GM18858 (cell line): ENCODE results near the gene P2RY8.
A peak's percentile ranks its signal among the peaks of the same experiment; 100 is the strongest.
"Not testable (repeated sequence)": the region's sequence is repeated elsewhere in the genome, so short reads cannot be mapped to it uniquely, and the experiment has no call there.

Experiments
- ATAC-seq: cut with Tn5 transposase; IDR thresholded peaks from one replicate; pipeline ENCODE4 v1.9.1; 2021; ENCODE audit not compliant: unreplicated experiment

Gene P2RY8

DNA sequence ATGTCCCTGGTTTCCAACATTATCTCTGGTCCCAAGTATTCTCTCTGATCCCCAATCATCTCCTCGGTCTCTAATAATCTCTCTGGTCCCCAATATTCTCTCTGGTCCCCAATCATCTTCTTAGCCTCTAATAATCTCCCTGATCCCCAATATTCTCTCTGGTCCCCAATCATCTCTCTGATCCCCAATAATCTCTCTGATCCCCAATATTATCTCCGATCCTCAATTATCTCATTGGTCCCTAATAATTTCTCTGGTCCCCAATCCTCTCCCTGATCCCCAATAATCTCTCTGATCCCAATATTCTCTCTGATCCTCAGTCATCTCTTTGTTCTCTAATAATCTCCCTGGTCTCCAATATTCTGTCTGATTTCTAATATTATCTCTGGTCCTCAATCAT lies 16.6 kb downstream of the P2RY8 start:
- ATAC-seq: no peak

DNA sequence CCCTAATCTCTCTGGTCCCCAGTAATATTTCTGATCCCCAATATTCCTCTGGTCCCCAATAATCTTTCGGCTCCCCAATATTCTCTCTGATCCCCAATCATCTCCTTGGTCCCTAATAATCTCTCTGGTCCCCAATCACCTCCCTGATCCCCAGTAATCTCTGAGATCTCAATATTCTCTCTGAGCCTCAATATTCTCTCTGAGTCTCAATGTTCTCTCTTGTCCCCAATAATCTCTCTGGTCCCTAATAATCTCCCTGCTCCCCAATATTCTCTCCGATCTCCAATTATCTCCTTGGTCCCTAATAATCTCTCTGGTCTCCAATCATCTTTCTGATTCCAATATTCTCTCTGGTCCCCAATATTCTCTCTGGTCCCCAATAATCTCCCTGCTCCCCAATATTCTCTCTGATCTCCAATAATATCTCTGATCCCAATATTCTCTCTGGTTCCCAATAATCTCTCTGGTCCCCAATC lies 17.9 kb downstream of the P2RY8 start:
- no peak for ATAC-seq

DNA sequence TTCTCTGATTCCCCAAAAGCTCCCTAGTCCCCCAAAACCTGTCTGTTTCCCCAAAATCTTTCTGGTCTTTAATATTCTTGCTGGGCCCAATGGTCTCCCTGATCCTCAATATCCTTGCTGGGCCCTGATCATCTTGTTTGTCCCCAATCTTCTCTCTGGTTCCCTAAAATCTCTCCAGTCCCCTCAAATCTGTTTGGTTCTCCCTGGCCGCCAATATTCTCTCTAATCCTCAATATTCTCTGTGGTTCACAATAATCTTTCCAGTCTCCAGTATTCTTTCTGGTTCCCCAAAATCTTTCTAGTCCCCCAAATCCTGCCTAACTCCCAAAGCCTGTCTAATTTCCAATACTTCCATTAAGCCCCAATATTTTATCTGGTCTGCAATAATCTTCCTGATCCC lies 18.5 kb downstream of the P2RY8 start:
- no peak for ATAC-seq

DNA sequence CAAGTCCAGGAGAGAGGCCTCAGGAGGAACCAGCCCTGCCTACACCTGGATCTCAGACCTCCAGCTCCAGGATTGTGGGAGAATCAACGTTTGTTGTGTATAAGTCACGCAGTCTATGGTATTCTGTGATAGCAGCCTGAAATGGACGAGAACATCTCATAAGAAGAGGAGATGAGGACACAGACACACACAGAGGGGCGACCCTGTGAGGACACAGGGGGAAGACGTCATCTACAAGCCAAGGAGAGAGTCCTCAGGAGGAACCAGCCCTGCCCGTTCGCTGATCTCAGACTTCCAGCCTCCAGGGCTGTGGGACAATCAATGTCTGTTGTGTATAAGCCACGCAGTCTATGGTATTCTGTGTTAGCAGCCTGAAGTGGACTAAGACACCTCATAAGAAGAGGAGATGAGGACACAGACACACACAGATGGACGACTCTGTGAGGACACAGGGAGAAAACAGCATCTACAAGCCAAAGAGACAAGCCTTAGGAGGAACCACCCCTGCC lies 20.3 kb downstream of the P2RY8 start:
- ATAC-seq: no peak

DNA sequence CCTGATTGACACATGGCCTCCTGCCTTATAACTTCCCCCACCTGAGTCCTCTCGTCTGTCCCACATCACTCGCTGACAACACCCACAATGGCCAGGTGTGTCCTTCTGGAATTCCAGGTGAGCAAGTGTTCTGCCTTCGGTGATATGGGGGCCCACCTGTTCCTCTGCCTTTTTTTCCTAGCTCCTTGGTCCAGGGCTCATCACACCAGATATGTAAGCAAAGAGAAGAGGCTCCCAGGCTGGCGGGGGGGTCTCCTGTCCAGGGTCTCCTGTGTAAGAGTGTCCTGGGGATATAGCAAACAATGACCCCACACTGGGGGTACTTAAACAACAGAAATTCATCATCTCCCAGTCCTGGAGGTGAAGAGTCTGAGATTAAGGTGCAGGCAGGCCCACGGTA lies 25.2 kb downstream of the P2RY8 start:
- ATAC-seq: no peak

DNA sequence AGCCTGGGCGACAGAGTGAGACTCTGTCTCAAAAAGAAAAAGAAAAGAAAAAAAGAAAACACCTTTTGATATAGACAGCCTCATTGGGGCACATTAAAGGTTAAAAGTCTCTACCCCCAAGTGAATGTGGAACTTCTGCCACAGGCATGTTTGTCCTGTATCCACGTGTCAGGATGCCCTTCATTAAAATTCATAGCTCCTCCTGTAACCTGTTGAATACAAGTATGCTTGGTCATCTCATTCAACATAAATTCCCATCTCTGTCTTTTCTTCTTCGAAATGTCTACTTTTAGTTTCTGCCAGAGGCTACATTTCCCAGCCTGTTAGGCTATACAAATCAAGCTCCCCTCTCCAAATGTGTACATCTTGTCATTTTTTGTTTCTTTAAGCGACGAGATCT lies 25.8 kb downstream of the P2RY8 start:
- no peak for ATAC-seq

DNA sequence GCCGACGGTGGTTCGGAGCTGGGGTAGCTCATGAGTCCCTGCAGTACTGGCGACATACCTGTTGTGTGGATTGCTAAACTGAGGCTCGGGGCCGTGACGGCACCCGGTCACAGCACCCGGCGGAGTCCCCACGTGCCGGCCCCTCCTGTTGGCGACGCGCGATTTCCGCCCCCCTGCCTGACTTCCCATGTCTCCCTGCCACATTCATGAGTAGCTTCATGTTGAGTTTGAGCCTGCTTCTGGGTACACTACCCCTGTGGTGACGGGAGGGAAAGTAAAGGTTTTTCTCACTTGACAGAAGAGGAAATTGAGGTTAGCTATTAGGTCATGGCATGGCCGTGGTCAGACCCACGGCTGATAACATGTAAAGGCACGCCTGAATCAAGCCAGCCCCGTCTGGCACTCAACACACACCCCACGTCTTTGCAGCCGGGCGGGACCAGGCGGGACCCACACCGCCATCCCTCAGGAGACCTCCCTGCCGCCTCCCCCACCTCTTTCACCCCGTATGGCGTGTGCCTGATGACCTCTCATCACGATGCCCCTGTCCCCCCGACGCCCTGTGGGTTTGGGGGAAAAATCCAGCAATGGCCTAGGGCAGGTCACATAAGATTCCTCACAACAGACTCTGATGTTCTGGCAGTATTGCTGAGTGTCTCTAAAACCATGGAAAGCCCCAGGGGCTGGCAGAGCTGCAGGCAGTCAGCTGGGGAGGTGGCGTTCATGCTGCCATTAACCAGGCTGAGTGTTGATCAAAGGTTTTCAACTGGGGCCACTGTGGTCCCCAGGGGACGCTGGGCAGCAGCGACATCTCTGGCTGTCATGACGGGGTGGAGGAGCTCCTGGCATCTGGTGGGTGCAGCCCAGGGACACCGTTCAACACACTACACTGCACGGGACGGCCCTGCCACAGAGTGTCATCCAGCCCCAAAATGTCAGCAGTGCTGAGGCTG lies 29.2 kb downstream of the P2RY8 start:
- peak; percentile 68 for ATAC-seq

DNA sequence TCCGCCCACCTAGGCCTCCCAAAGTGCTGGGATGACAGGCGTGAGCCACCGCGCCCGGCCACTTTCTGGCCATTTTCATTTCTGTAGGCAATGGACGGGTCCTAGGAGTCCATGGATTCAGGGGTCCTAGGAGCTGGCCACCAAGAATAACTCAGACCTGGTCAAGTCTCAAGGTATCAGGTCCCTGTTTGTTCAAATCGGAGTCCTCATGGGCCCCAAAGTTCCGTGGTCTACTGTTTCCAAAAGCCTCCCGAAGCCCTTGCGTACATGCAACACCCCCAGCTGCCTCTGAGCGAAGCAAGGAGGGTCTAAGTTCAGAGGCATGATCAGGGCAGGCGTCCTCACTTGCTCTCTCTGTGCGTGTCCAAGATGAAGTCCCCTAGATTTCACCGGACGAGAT lies 30.1 kb downstream of the P2RY8 start:
- no peak for ATAC-seq

DNA sequence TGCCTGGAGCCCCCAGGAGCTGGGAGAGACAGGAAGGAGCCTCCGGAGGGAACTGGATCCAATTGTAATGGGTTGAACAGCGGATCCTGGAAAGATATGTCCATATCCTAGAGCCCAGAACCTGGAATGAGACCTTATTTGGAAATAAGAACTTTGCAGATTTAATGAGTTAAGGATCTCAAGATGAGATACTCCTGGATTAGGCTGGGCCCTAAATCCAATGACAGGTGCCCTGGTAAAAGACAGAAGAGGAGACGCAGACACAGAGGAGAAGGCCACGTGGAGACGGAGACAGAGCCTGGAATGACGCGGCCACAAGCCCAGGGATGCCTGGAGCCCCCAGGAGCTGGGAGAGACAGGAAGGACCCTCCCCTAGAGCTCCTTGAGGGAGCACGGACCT lies 34.1 kb downstream of the P2RY8 start:
- no peak for ATAC-seq

DNA sequence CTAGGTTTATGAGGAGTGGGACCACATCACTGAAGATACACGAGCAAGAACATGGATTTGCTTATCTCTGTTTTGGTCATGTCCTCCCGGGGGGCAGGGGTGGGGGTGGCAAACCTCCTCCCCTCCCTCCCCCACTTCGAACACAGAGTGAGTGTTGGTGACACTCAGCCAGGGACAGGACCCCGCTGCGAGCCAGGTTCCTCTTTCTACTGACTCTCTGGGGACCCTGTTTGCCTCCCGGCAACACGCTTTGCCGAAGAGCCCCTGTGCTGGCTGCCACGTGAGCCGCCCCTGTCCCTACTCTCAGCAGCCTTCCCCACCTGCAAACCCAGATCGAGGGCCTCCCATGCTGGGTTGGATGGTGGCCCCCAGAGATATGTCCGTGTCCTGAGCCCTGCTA lies 34.7 kb downstream of the P2RY8 start:
- no peak for ATAC-seq

DNA sequence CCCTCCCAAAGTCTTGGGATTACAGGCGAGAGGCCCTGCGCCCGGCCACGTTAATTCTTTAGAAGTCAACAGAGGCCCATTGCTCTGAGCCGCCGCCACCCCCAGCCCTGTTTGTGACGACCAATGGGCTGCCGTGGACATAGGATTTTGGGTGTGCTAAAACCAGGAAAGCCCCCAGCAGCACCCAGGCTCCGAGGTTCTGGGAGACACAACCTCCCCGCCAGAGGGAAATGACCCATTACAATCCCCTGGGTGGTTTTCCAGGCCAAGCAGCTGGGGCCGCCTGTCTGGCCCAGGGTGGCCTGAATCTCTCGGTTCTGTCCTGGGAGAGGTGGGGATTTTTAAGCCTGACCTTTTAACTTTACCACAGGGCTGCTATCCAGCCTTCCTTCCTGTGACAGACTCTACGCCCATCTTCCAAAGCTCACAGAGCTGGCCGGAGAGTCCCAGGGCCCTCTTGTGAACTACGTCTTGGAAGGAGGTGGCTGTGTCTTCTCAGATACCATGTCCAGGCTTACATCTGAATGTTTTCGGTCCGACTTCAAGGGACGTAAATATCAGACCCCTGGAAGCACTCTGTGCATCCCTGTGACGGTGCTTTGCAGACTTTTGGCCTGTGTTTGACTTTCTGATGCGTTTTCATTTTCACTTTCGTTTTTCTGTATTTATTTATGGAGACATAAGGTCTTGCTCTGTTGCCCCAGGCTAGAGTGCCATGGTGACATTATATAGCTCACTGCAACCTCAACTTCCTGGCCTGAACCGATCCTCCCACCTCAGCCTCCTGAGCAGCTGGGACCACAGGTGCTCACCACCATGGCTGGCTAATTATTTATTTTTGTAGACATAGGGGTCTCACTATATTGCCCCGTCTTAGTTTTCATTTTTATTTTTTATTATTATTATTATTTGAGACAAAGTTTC lies 36.0 kb downstream of the P2RY8 start:
- ATAC-seq: peak; percentile 67

DNA sequence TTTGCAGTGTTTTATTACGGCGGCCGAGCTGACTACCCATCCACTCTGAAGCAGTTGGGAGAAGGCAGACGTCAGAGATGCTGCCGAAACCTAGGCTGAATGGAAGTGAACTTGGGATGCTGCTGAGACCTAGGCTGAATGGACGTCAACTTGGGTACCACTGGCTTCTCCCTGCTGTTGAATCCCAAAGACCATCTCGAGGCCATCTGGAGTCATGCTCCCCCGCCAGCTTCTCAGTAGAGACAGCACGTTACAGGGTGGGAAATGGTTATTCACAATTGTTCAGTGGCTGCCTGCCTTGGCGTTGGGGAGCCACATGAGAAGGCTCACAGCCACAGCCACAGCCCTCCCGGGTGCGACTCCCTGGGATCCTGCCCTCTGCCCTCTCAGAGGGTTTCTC lies 40.9 kb downstream of the P2RY8 start:
- no peak for ATAC-seq

DNA sequence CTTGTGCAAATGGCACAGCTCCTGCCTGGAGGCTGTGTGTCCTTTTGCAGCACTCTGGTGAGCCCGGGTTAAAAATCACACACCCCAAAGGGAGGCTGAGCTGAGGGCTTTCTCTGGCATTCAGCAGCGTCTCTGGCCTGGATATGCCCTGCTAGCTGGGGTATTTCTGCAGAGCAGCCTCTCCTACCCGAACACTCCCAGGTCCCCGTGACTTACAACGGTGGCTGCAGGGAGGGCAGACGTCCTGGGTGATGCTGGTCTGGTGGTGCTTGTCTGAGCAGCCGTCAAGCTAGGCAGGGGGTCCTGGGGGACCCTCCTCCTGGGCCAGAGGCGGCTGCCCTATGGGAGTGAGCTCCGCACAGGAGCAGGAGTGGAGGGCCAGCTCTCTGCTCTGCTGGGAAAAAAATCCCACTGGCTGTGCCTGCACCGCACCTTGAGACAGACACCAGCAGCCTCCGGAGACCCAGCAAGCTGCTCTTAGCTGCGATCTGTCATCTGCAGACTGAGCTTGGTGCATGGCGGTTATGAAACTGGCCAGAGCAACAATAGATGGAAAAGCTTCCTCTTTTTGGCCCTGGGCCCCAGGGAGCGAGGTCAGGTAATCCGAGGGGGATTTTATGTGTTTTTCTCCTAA lies 43.0 kb downstream of the P2RY8 start:
- ATAC-seq: peak; percentile 56

DNA sequence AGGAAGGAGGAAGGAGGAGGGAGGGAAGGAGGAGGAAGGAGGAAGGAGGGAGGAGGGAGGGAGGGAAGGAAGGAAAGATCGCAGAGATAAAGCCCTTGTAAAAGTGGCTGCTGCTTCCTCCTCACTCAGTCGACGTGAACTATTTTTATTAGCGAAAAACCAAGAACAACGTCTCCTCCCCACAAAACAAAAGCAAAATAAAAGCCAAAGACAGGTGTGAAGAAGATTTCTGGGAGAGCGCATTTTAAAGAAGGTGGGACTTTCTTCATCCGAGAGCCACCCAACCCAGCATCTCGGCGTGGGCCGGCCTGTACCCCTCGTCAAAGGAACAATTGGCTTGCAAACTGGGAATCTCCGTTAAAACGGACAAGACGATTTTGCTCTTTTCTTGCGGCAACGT lies 43.6 kb downstream of the P2RY8 start:
- no peak for ATAC-seq

DNA sequence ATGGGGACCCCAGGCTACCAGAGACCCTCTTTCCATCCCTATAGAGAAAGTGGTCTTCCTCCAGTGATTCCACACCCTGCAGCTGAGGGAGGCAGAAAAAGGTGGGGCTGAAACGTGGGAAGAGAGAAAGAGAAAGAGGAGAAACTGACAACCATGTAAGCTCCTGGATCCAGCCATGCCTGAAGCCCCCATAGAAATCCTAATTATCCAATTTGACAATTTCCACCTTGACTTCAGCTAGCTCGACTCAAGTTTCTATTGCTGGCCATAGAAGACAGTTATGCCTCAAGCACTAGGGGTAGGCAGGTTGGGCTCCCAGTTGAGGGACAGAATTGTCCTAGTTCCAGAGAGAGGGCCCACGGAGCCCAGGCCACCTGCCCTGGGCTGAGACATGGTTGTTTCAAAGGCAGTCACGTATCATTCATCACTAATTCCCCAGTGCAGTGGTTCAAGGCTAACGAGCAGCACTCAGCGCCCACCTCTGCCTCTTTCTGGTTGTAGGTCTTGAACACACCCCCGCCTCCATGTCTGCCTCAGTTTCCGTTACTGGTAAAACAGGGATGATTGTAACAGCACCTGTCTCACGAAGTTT lies 44.5 kb downstream of the P2RY8 start:
- no peak for ATAC-seq

DNA sequence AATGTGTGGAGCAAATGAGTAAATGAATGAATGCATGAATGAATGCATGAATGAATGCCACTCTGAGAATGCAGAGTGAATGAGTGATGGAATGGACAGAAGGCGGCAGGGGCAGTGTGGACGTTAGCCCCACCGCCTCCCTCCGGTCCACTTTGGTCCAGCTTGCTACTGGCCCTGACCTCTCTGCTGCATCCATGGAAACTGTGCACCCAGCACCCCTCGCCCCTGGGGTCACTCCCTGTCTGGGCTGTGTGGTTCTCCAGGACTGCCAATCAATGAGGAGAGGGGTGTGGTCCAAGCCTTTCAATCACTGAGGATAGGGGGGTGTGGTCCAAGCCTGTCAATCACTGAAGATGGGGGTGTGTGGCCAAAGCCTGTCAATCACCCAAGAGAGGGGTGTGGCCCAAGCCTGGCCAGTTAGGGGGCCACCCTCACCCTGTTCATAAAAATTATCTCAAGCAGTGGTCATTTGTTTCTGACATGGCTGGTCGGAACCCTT lies 45.1 kb downstream of the P2RY8 start:
- peak; percentile 58 for ATAC-seq

DNA sequence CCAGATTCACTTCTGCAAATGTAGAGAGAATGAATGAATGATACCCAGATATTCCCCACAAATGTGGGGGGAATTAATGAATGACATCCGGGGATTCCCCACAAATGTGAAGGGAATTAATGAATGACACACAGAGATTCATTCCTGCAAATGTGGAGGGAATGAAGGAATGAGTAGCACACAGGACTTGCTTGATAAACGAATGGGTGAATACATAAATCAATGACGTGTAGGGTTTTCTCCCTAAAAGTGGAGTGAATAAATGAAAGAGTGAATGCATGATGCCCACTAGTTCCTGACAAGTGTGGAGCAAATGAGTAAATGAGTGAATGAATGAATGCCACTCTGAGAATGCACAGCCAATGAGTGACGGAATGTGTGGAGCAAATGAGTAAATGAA lies 45.7 kb downstream of the P2RY8 start:
- not testable (repeated sequence) for ATAC-seq

DNA sequence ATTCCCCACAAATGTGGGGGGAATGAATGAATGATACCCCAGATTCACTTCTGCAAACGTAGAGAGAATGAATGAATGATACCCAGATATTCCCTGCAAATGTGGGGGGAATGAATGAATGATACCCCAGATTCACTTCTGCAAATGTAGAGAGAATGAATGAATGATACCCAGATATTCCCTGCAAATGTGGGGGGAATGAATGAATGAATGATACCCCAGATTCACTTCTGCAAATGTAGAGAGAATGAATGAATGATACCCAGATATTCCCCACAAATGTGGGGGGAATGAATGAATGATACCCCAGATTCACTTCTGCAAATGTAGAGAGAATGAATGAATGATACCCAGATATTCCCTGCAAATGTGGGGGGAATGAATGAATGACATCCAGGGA lies 46.3 kb downstream of the P2RY8 start:
- ATAC-seq: not testable (repeated sequence)

DNA sequence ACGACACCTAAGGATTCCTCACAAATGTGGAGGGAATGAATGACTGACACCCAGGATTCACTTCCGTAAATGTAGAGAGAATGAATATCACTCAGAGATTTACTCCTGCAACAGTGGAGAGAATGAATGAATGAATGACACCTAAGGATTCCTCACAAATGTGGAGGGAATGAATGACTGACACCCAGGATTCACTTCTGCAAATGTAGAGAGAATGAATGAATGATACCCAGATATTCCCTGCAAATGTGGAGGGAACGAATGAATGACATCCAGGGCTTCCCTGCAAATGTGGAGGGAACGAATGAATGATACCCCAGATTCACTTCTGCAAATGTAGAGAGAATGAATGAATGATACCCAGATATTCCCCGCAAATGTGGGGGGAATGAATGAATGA lies 47.6 kb downstream of the P2RY8 start:
- ATAC-seq: not testable (repeated sequence)

DNA sequence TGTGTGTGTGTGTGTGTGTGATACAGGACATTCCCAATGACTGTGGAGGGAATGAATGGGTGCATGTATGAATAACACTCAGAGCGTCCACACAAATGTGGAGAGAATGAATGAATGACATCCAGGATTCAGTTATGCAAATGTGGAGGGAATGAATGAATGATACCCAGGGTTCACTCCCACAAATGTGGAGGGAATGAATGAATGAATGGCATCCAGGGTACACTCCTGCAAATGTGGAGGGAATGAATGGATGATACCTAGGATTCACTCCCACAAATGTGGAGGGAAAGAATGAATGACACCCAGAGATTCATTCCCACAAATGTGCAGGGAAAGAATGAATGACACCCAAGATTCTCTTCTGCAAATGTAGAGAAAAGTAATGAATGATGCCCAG lies 48.2 kb downstream of the P2RY8 start:
- ATAC-seq: no peak
